ENCODE results near the gene ICAM5.
"Not testable (repeated sequence)": the region's sequence is repeated elsewhere in the genome, so short reads cannot be mapped to it uniquely, and the experiment has no call there.

The ICAM5 gene

DNA sequence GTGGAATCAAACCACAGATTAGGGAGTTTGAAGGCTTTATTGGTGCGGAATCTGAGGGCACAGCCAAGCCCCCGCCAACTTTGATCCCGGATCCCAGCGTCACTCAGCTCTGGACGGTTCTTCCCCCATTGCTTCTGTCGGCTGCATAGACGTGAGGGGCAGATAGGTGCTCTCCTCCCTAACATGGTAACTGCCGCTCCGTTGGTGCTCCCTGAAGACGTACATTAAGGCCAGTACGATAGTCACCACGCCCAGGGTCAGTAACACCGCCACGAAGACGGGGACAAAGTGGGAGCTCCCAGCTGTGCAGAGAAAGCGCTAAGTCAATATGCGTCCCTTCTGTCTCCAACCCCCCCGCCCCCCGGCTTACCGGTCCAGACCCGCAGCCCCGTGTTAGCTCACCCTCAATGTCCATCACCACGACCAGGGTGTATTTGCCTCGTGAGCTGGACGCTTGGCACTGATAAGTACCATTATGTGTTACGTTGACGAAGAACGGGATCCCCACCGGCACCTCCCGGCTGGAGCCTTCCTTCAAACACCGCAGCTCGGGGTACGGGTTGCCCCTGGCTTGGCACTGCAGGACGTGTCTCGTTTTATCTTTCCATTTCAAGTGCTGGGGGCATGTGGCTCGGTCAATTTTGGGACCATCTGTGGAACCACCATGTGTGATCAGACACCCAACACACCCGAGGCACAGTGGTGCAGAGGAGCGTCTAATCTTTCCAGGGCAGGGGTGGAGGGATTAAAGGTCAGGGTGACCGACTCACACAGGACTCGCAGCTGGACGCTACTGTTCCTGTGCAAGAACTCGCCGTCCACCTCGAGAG lies 44.2 kb downstream of the ICAM5 start:
- DNase-seq = no peak
- Histone ChIP-seq H3K27ac (no peak overlapping the region), H3K27me3 (replicated peaks) (no peaks in the 10 kb centered on the region), H3K36me3 (replicated peaks) (peaks cover 11% of the 10 kb centered on the region), H3K4me3 (ENCODE audit: low read depth, low read length) (peak overlapping the region; percentile 88)
- in situ Hi-C loops (cut with HindIII; ENCODE audit: low pct_ligation_motif_present, low sequenced_read_pairs) = no loop called here
- TF ChIP-seq, protein P1, sequence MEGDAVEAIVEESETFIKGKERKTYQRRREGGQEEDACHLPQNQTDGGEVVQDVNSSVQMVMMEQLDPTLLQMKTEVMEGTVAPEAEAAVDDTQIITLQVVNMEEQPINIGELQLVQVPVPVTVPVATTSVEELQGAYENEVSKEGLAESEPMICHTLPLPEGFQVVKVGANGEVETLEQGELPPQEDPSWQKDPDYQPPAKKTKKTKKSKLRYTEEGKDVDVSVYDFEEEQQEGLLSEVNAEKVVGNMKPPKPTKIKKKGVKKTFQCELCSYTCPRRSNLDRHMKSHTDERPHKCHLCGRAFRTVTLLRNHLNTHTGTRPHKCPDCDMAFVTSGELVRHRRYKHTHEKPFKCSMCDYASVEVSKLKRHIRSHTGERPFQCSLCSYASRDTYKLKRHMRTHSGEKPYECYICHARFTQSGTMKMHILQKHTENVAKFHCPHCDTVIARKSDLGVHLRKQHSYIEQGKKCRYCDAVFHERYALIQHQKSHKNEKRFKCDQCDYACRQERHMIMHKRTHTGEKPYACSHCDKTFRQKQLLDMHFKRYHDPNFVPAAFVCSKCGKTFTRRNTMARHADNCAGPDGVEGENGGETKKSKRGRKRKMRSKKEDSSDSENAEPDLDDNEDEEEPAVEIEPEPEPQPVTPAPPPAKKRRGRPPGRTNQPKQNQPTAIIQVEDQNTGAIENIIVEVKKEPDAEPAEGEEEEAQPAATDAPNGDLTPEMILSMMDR (IDR thresholded peaks at IDR 0.05; ENCODE audit: low read depth, low read length, missing control alignments) = no peak

DNA sequence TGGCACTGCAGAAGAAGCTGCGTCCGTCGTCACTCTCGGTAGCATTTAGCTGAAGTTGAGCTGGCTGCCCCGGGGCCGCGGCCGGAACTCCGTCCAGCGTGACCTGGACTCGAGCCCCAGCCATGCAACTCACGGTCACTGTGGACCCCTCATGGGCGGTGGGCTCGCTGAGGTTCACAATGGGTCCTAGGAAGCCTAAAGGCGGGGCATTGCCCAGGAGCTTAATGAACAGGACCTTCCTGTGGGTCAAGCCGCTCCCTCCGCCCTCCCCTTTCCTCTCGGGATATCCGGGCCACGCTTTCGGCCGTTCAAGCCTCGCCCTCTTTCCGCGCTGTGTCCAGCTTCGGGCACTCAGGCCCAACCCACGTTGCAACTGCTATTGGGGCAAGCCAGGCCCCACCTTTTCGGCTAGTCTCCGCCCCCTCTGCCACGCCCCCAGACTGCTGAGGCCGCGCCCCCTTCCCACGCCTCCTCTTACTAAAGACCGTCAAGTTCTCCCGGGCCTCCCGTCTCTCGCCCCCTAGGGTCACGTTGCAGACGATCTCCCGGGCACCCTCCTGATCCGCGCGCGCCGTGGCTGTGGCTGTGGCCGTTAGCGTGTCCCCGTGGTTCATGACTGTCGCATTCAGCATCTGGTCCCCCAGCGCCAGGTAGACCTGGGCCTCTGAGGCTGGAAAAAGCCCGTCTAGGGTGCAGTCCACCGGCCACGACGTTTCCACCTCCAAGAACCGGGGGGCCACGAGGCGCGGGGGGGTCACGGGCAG lies 45.0 kb downstream of the ICAM5 start:
- H3K4me3 ChIP-seq (ENCODE audit: low read depth, low read length) = peak overlapping the region; percentile 88
- no peak overlapping the region for H3K27ac ChIP-seq
- H3K36me3 ChIP-seq (replicated peaks) = peaks cover 5% of the 10 kb centered on the region

DNA sequence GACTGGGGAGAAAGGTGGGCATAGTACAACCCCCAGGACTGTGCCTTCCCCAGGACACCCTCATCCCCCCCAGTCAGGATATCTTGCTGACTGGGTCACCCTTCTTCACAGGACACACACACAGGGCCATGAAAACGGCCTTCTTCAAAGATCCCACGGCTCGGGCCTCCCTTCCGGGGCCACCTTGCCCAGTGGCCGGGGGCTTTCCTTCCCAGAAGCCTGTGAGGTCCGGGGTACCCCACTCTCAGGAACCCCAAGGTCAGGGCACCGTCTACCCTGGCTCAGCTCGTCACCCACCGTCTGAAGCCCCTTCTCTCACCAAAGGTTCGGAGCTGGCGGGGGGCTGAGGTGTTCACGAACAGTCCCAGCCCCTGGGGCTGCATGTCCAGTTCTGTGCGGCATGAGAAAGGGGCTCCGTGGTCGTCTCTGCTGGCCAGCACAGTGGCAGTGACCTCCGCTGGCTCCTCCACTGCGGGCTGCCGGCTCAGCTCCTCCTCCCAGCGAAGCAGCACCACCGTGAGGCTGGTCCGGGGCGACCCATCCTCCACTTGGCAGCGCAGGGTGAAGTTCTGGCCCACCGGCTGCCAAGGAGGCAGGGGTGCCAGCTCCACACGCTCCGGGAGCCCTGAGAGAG lies 45.7 kb downstream of the ICAM5 start:
- TF ChIP-seq, protein P1 (IDR thresholded peaks at IDR 0.05; ENCODE audit: low read depth, low read length, missing control alignments) = no peak
- Histone ChIP-seq H3K4me3 (ENCODE audit: low read depth, low read length) (no peak overlapping the region), H3K27me3 (replicated peaks) (no peaks in the 10 kb centered on the region), H3K36me3 (replicated peaks) (peaks cover under 1% of the 10 kb centered on the region), H3K27ac (no peak overlapping the region)
- no peak for DNase-seq
- in situ Hi-C loops (cut with HindIII; ENCODE audit: low pct_ligation_motif_present, low sequenced_read_pairs) = no loop called here

More for the DNA sequence above, 45.0 kb downstream of the ICAM5 start:
- in situ Hi-C loops (cut with HindIII; ENCODE audit: low pct_ligation_motif_present, low sequenced_read_pairs) = no loop called here
- H3K27me3 ChIP-seq (replicated peaks) = no peaks in the 10 kb centered on the region
- TF ChIP-seq, protein P1 (IDR thresholded peaks at IDR 0.05; ENCODE audit: low read depth, low read length, missing control alignments) = peak; percentile 34
- DNase-seq = peak; percentile 95

DNA sequence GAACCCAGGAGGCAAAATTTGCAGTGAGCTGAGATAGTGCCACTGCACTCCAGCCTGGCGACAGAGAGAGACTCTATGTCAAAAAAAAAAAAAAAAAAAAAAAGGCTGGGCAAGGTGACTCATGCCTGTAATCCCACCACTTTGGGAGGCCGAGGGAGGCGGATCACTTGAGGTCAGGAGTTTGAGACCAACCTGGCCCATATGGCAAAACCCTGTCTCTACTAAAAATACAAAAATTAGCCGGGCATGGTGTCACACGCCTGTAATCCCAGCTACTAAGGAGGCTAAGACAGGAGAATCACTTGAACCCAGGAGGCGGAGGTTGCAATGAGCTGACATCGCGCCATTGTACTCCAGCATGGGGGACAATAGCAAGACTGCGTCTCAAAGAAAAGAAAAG lies 47.0 kb downstream of the ICAM5 start:
- H3K36me3 ChIP-seq (replicated peaks); H3K27me3 ChIP-seq (replicated peaks); in situ Hi-C loops (cut with HindIII; ENCODE audit: low pct_ligation_motif_present, low sequenced_read_pairs); DNase-seq; H3K27ac ChIP-seq; H3K4me3 ChIP-seq (ENCODE audit: low read depth, low read length): not testable (repeated sequence)

DNA sequence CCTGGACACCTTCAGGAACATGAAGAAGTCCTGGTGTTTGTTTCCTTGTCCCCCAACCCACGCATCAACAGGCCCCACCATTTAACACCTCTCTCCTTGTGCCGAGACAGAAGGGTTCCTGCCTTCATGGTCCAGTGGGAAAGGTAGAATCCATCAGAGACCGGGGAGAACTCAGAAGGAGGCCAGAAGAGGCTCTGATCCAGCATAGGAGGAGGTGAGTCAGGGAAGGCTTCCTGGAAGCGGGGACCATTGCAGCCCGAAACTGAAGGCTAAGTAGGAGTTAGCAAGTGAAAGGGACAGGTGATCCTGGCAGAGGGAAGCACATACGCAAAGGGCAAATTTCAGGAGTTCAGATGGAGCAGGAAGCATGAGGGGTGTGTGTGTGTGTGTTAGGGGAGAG lies 49.2 kb downstream of the ICAM5 start:
- no peak for DNase-seq
- in situ Hi-C loops (cut with HindIII; ENCODE audit: low pct_ligation_motif_present, low sequenced_read_pairs) = no loop called here
- H3K27me3 ChIP-seq (replicated peaks) = no peaks in the 10 kb centered on the region
- H3K36me3 ChIP-seq (replicated peaks) = no peaks in the 10 kb centered on the region
- no peak overlapping the region for H3K4me3 ChIP-seq (ENCODE audit: low read depth, low read length)
- no peak overlapping the region for H3K27ac ChIP-seq
- TF ChIP-seq, protein P1 (IDR thresholded peaks at IDR 0.05; ENCODE audit: low read depth, low read length, missing control alignments) = no peak

DNA sequence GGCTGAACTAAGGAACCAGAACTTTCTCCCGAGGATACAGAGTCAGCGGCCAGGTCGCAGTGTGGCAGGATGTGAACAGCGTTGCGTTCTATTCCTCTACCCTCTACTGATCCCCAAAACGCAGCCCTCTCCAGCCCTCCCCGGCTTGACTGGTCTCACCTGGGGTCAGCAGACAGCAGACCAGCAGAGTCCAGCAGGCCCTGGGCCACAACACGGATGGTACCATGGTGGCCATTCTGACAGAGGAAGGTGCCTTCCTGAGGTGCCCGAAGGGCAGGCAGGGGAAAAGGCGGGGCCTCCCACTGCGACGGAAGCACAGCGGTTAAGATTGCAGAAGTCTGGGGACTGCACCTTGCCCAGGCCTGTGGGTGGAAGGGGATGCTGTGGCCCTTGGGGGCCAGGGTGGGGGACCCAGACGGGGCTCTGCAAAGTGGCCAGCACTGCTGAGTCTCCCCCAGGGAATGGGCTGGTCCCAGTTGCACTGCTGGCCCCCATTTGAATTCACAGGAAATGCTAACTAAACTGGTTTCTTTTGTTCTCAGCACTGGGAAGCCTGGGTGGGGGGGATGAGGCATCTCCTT lies 49.7 kb downstream of the ICAM5 start, which contains the start of gene ICAM3:
Gene ICAM3, minus strand, starts transcription at position 245 of the 581 bp plus-strand sequence. Its CDS starts 10 bp downstream, at position 235.
- TF ChIP-seq, protein P1 (IDR thresholded peaks at IDR 0.05; ENCODE audit: low read depth, low read length, missing control alignments) = no peak
- Histone ChIP-seq H3K27ac (no peak within 1 kb of the TSS), H3K4me3 (ENCODE audit: low read depth, low read length) (no peak within 1 kb of the TSS), H3K27me3 (replicated peaks) (no peaks in the 10 kb centered on the region), H3K36me3 (replicated peaks) (no peaks in the 10 kb centered on the region)
- in situ Hi-C loops (cut with HindIII; ENCODE audit: low pct_ligation_motif_present, low sequenced_read_pairs) = no loop called here
- DNase-seq = no peak

Data from brain microvascular endothelial cell (primary cell).